Esophagus muscularis mucosa (tissue), 3 donors: ENCODE results near the gene CRB1.

ENCODE experiments used
- CTCF ChIP-seq, 3 experiments: fragments of 200-600 bp in 2 of 3; fragments of 450-650 bp in 1 of 3; sonication (generic) in 2 of 3; IDR thresholded peaks; one replicate each; pipeline ENCODE4 v1.5.1; 2017 to 2019; ENCODE audit warnings: antibody characterized with exemption in 3 of 3, mild to moderate bottlenecking in 2 of 3, moderate library complexity in 1 of 3
- POLR2A ChIP-seq: fragments of 450-650 bp; IDR thresholded peaks from one replicate; pipeline ENCODE4 v1.6.1; 2017; ENCODE audit warnings: antibody characterized with exemption, moderate library complexity, mild to moderate bottlenecking, low read depth
- POLR2AphosphoS5 ChIP-seq, 2 donors: sonication (generic); formaldehyde crosslinking; IDR thresholded peaks; one replicate each; pipeline ENCODE4 v1.6.1; 2017; ENCODE audit warnings: antibody characterized with exemption in 2 of 2

GRCh38 chr1:197264936-197265567 lies 3.0 kb upstream of the CRB1 start:
- no peak for TF ChIP-seq CTCF (IDR thresholded peaks at IDR 0.05)
- no peak for TF ChIP-seq POLR2AphosphoS5 (IDR thresholded peaks at IDR 0.05)
- TF ChIP-seq POLR2A: no peak
